AG04450 (cell line): ENCODE data around the gene OPN3. TPM values are rescaled to one million over a fixed set of nuclear protein-coding genes. Genes with fewer than 3 reads are reported as not detected.

Source experiments
- CTCF ChIA-PET: fragments of 300-600, 350-600 bp; formaldehyde crosslinking; extraction: SDS; loops from one replicate; lab custom pipeline; 2022; ENCODE audit warnings: antibody characterized with exemption, inconsistent platforms; lab: Charles Lee
- POLR2A ChIA-PET: fragments of 350-600 bp; formaldehyde crosslinking; extraction: SDS; loops from one replicate; lab custom pipeline; 2021; ENCODE audit warnings: antibody characterized with exemption, inconsistent platforms; lab: Yijun Ruan, JAX
- DNase-seq: peaks from one replicate; pipeline ENCODE4 v3.0.0-alpha.2; 2011; ENCODE audit warnings: low read depth, low spot score
- H3K27ac ChIP-seq: one replicate; pipeline ENCODE4 v1.5.1; 2012; ENCODE audit warnings: low read depth, low read length, control low read depth
- H3K27me3 ChIP-seq: one replicate; pipeline ENCODE4 v1.6.0; 2012; ENCODE audit warnings: low read length; ENCODE audit not compliant: control insufficient read depth, insufficient read depth
- H3K4me3 ChIP-seq: 2 replicates; pipeline ENCODE4 v1.5.1; 2011; ENCODE audit warnings: mild to moderate bottlenecking, low read depth, low read length, control low read depth
- H3K9me3 ChIP-seq: 2 replicates; pipeline ENCODE4 v1.5.1; 2012; ENCODE audit warnings: low read length; ENCODE audit not compliant: control insufficient read depth, insufficient read depth
- CTCF ChIP-seq: IDR thresholded peaks from 2 replicates; pipeline ENCODE4 v1.5.1; 2011; ENCODE audit warnings: low read depth, low read length, control low read depth, inconsistent platforms
- polyA plus RNA-seq: library from polyadenylated mRNA; depleted of rRNA; stranded (reverse); fragments of >200 nt; gene quantifications from 2 replicates; pipeline ENCODE4 v1.2.3, GENCODE V29; 2011

The OPN3 gene
- polyA plus RNA-seq, 1 experiment: 70.1 TPM

- ChIA-PET POLR2A (interaction anchor here (0.8 kb wide), 1 partner anchor 49 kb away, joined by 3 read pairs; no protein-coding TSS in a partner anchor), CTCF (interaction anchor here (0.7 to 1.8 kb wide), 7 partner anchors 20 to 394 kb away, joined by 3 to 6 read pairs (median 3); partner anchors contain the start of gene EXO1)
- Histone ChIP-seq H3K27me3 (no peaks in the 10 kb centered on the region), H3K27ac (no peak overlapping the region), H3K9me3 (no peaks in the 10 kb centered on the region), H3K4me3 (no peak overlapping the region)
- no peak for DNase-seq
- no peak for TF ChIP-seq CTCF
Observed at GRCh38 chr1:241591317-241591716, 48.9 kb downstream of the OPN3 start.

GRCh38 chr1:241590719-241591118, 49.5 kb downstream of the OPN3 start:
- TF ChIP-seq CTCF: no peak
- no peak for DNase-seq
- ChIA-PET CTCF (interaction anchor here (0.7 to 1.8 kb wide), 5 partner anchors 20 to 394 kb away, joined by 3 to 7 read pairs (median 4); no protein-coding TSS in a partner anchor), POLR2A (no interaction called here)
- Histone ChIP-seq H3K9me3 (no peaks in the 10 kb centered on the region), H3K4me3 (no peak overlapping the region), H3K27ac (no peak overlapping the region), H3K27me3 (no peaks in the 10 kb centered on the region)

- TF ChIP-seq CTCF: no peak
- DNase-seq: no peak
- CTCF ChIA-PET: interaction anchor here (1.7 kb wide), 1 partner anchor 21 kb away, joined by 7 read pairs; no protein-coding TSS in a partner anchor
- POLR2A ChIA-PET: no interaction called here
- H3K9me3 ChIP-seq: no peaks in the 10 kb centered on the region
- H3K27ac ChIP-seq: no peak overlapping the region
- no peak overlapping the region for H3K4me3 ChIP-seq
- no peaks in the 10 kb centered on the region for H3K27me3 ChIP-seq
Observed at GRCh38 chr1:241589521-241589920, 50.6 kb downstream of the OPN3 start.

- Histone ChIP-seq H3K4me3 (no peak overlapping the region), H3K9me3 (no peaks in the 10 kb centered on the region), H3K27ac (no peak overlapping the region), H3K27me3 (no peaks in the 10 kb centered on the region)
- POLR2A ChIA-PET: no interaction called here
- no peak for TF ChIP-seq CTCF
- CTCF ChIA-PET: no interaction called here
- DNase-seq: no peak
Observed at GRCh38 chr1:241586905-241587512, 53.2 kb downstream of the OPN3 start.

GRCh38 chr1:241582921-241583321, 57.2 kb downstream of the OPN3 start:
- DNase-seq: no peak
- Histone ChIP-seq H3K27ac (no peak overlapping the region), H3K4me3 (no peak overlapping the region), H3K27me3 (peaks cover 2% of the 10 kb centered on the region), H3K9me3 (no peaks in the 10 kb centered on the region)
- POLR2A ChIA-PET: no interaction called here
- CTCF ChIA-PET: no interaction called here
- TF ChIP-seq CTCF: no peak
